ENCODE data around the gene PNPLA2.

The PNPLA2 gene

DNA sequence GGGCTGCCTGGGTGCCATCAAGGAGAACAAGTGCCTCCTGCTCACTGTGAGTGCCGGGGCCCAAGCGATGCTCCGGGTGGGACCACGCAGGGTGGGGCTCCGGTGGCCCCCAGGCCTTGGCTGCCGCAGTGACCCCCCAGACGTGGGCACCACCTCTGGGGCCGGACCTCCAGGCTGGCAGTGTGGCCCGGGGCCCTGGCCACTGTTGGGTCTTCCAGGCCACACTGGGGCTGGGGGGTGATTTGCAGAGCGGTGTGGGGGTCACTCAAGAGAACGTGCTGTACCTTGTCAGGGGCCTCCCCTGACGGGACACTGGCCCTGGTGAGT, 43.9 kb downstream of the PNPLA2 start:
- DNase-seq, result no peak

- DNase-seq, result no peak
These were observed 44.6 kb downstream of the PNPLA2 start for GRCh38 chr11:863023-863909.

DNA sequence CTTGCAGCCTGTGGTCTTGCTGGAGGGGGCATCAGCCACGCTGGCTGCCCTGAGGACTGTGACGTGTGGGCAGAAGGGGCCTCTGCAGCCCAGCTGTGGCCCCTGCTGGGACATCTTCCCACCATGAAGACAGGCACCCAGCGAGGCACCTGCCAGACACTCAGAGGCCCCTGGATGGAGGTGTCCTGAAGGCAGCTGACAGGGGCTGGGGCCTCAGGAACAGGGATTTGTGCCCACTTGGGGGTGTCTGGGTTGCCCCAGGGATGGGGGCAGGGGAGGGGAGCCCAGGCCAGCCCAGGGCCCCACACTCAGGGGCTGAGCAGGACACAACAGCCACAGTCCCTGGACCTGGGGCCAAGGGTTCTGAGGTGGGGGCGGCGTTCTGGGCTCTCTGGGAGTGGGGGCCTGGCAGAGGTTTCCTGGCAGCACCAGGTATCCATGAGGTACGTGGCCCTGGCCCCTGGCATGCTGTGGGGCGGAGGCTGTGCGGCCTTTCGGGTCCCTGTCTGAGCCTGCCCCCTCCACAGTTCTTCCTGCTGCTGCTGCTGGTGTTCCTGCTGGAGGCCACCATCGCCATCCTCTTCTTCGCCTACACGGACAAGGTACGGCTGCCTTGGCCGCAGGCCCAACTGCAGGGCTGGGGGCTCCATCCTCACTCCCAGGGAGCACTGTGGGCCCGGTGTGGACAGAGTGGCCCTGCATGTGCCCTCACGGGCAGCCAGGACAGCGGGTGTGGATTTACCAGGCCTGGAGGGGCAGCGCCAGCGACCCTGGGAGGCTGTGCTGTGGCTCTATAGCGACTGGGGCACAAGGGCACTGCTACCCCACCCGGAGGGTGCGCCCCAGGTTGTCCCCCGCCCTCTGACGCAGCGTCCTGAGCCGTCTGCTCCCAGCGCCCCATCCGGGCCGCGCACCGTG, 45.5 kb downstream of the PNPLA2 start:
- no peak for DNase-seq

DNA sequence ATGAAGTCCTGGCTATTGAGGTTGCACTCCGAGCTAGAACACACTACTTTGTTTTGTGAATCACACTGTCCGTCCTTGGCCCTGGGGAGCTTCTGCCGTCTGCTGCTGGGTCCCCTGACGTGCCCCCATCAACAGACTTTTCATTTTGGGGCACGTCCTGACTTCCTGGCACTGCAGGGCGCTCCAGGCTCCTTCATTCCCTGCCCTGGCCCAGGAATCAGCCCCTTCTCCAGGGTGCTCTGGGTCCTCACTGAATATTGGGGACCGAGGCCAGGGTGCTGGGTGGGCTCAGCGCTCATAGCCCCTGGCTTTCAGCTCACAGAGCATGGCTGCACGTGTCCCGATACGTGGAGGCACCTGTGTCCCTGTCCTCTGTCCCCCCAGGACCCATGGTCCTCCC, 46.2 kb downstream of the PNPLA2 start:
- DNase-seq, result no peak

GRCh38 chr11:865462-866430, 47.0 kb downstream of the PNPLA2 start:
- no peak for DNase-seq

DNA sequence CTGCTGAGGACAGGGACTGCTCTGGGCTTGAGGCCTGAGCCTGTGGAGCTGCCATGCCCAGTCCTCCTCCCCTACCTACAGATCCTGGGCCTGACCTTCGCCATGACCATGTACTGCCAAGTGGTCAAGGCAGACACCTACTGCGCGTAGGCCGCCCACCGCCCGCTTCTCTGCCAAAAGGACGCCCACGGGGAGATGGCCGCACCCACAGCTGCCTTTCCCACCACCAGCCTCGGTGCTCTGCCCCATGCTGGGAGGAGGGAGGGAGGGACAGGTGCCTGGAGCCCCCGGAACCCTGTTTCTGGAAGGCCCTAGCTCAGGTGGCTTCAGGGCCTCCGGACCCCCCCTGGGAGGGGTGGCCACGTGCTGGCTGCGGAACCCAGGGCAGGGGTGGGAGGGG, 47.8 kb downstream of the PNPLA2 start:
- no peak for DNase-seq

DNA sequence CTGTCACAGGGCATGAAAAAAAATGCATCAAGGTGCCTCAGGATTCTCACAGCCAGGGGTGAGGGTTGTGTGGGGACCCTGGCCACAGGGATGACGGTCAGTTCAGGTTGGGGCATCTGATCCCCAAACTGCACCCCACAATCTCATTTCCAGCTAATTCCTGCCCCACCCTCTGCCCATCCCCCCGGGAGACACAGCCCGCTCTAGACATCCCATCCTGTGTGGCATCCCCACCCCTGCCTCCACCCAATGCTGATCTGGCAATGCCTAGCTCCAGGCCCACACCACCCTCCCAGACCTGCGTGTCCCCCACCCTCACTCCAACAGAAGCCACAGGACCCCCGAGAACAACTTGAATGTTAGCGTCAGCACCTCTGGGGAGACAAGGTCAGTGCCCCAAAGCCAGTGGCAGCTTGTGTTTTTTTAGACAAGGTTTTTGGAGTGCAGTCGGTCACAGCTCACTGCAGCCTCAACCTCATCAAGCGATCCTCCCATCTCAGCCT, 49.2 kb downstream of the PNPLA2 start:
- DNase-seq, result no peak

DNA sequence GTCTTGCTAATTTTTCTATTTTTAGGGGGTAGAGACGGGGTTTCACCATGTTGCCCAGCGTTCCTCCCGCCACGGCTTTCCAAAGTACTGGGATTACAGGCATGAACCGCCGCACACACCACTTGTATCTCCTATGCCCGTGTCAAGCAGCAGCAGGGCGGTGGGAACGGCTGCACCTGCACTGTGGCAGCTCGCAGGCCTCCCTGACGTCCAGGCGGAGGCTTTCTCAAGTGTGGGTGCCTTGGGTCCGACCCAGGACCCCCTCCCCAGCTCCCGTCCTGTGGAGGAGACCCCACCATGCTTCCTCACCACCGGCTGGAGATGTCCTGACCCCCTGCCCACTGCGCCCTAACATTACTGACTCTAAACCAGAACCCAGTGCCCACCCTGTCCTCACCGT, 49.7 kb downstream of the PNPLA2 start:
- no peak for DNase-seq

- DNase-seq, result no peak
These were observed 50.1 kb downstream of the PNPLA2 start for GRCh38 chr11:868802-869201.

GRCh38 chr11:869399-870126, 50.8 kb downstream of the PNPLA2 start:
- no peak for DNase-seq

DNA sequence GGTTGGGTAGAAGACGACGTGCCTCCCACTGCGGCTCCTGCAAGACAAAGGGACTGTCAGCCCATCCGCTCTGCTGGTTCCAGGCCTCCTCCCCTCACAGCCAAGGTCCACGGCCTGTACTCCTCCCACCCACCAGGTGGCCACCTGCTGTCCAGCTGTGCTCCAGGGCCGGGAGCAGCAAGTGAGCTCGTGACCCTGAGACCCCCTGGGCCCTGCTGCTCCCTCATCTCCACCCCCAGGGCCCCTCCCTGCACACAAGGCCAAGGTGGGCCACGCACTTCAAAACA, 51.4 kb downstream of the PNPLA2 start:
- no peak for DNase-seq

GRCh38 chr11:870418-870817, 51.7 kb downstream of the PNPLA2 start:
- no peak for DNase-seq

- no peak for DNase-seq
These were observed 52.8 kb downstream of the PNPLA2 start for GRCh38 chr11:871472-871871.

DNA sequence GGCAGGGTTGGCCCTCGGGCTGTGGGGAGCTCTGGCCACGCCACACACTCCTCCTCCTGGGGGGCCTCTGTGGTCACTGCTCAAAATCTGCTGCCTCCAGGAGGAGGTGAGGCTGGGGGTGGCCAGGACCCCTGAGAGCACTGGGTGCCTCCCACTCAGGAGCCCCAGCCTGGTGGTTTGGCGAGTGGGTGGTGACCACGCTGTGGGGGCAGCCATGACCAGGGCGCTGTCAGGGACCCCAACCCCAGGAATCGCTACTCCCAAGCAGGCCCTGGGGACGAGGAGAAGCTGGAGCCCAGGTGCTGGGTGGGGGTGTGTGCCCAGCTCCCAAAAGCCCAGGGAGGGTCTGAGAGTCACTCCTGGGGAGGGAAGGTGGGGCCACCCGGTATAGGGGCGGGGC, 54.1 kb downstream of the PNPLA2 start:
- DNase-seq, result no peak

GRCh38 chr11:873706-874105, 55.0 kb downstream of the PNPLA2 start:
- no peak for DNase-seq
